ENCODE measurements around the gene DCAF17. TPM values are rescaled to one million over a fixed set of nuclear protein-coding genes. Genes with fewer than 3 reads are reported as not detected.

The DCAF17 gene
- total and polyA plus RNA-seq, 12 donors = 2.0 to 10.5 (median 7.4) TPM

GRCh38 chr2:171516793-171517192, 82.8 kb downstream of the DCAF17 start:
- Histone ChIP-seq H3K27me3 (no peaks in the 10 kb centered on the region), H3K4me1 (peaks cover 5 to 26% (median 20%) of the 10 kb centered on the region in 9 donors), H3K27ac (no peak overlapping the region), H3K36me3 (no peaks in the 10 kb centered on the region), H3K9me3 (no peaks in the 10 kb centered on the region), H3K4me3 (no peak overlapping the region)
- WGBS, 2 donors = 73 to 74% methylated on average over 5 of the region's 5 CpGs
- peak in 1 of 8 donors; percentile 18 for ATAC-seq
- DNase-seq = no peak
- intact Hi-C loops (cut with DNase I) = no loop called here
- TF ChIP-seq CTCF (IDR thresholded peaks at IDR 0.05) = no peak

- intact Hi-C loops (cut with DNase I) = loop anchor here in 3 of 10 donors (10.0 kb wide), 1 partner anchor 86 kb away; the partner anchor contains the start of genes DCAF17 (in 3 of the 3) and METTL8 (in 3 of the 3)
- 69% methylated on average over 5 of the region's 5 CpGs for WGBS, 2 donors
Measured at GRCh38 chr2:171520471-171520870, 86.4 kb downstream of the DCAF17 start.

GRCh38 chr2:171521361-171522051, 87.5 kb downstream of the DCAF17 start:
- no peak for TF ChIP-seq CTCF (IDR thresholded peaks at IDR 0.05)
- peak overlapping the region in 9 of 10 donors; percentile 82 to 97 (median 89) for H3K27ac ChIP-seq
- no peak for DNase-seq
- ATAC-seq = no peak
- intact Hi-C loops (cut with DNase I) = loop anchor here in 5 of 10 donors (2.0 to 10.0 kb wide), 2 partner anchors 87 kb away; partner anchors contain the start of genes DCAF17 (in 5 of the 5) and METTL8 (in 3 of the 5)
- H3K27me3 ChIP-seq = no peaks in the 10 kb centered on the region
- 51 to 59% methylated on average over 5 of the region's 5 CpGs for WGBS, 2 donors
- H3K9me3 ChIP-seq = no peaks in the 10 kb centered on the region
- peak overlapping the region; percentile 66 to 93 (median 82) for H3K4me3 ChIP-seq
- H3K4me1 ChIP-seq = peaks cover 5 to 42% (median 30%) of the 10 kb centered on the region in 9 donors
- H3K36me3 ChIP-seq = no peaks in the 10 kb centered on the region

More at GRCh38 chr2:171520471-171520870, 86.4 kb downstream of the DCAF17 start:
- Histone ChIP-seq H3K4me1 (peaks cover 5 to 41% (median 30%) of the 10 kb centered on the region in 9 donors), H3K27me3 (no peaks in the 10 kb centered on the region), H3K27ac (peak overlapping the region in 2 of 10 donors; percentile 11 to 94), H3K4me3 (no peak overlapping the region), H3K9me3 (no peaks in the 10 kb centered on the region), H3K36me3 (no peaks in the 10 kb centered on the region)
- no peak for TF ChIP-seq CTCF (IDR thresholded peaks at IDR 0.05)
- DNase-seq = no peak
- no peak for ATAC-seq

GRCh38 chr2:171522052-171522787, 88.2 kb downstream of the DCAF17 start, which contains the start of gene CYBRD1:
TSS of gene CYBRD1 (plus strand) at chr2:171522474. CDS start at chr2:171522546, 72 bp downstream.
- Histone ChIP-seq H3K9me3 (no peaks in the 10 kb centered on the region), H3K36me3 (no peaks in the 10 kb centered on the region), H3K4me3 (peak within 1 kb of the TSS; percentile 66 to 93 (median 82)), H3K4me1 (peaks cover 5 to 42% (median 31%) of the 10 kb centered on the region in 9 donors), H3K27ac (peak within 1 kb of the TSS; percentile 76 to 97 (median 88)), H3K27me3 (no peaks in the 10 kb centered on the region)
- intact Hi-C loops (cut with DNase I) = loop anchor here in 5 of 10 donors (2.0 to 10.0 kb wide), 2 partner anchors 87 kb away; partner anchors contain the start of genes DCAF17 (in 5 of the 5) and METTL8 (in 3 of the 5)
- 0 to 1% methylated on average over 44 to 45 of the region's 45 CpGs for WGBS, 2 donors
- DNase-seq (peak; percentile 87 to 88), ATAC-seq (peak; percentile 82 to 91 (median 86))
- TF ChIP-seq CTCF (IDR thresholded peaks at IDR 0.05) = peak in 1 of 9 donors; percentile 14
